Upper lobe of left lung (tissue), 4 donors: ENCODE data around the gene SAE1.

ENCODE experiments used
- CTCF ChIP-seq, 6 experiments: fragments of 450-650 bp in 4 of 6; fragments of 200-600 bp in 2 of 6; sonication (generic) in 2 of 6; IDR thresholded peaks; one replicate each; pipeline ENCODE4 v1.5.1; 2016 to 2019; ENCODE audit warnings: antibody characterized with exemption in 6 of 6
- EP300 ChIP-seq, 4 donors: sonication (generic); formaldehyde crosslinking; IDR thresholded peaks; one replicate each; pipeline ENCODE4 v1.5.1; 2017; ENCODE audit warnings: antibody characterized with exemption in 4 of 4, control low read depth in 2 of 4

GRCh38 chr19:47226426-47227351 lies 96.1 kb downstream of the SAE1 start:
- TF ChIP-seq CTCF (IDR thresholded peaks at IDR 0.05) = peak in 1 of 6 experiments; percentile 14
- peak in 1 of 4 donors; percentile 86 for TF ChIP-seq EP300 (IDR thresholded peaks at IDR 0.05)
